RWPE1 (cell line): ENCODE results near the gene SMIM13.

Source experiments
- CTCF ChIA-PET: fragments of 350-600 bp; sonication (Branson Sonifier 250); formaldehyde crosslinking; extraction: SDS; loops from one replicate; lab custom pipeline; 2021; lab: Yijun Ruan, JAX
- POLR2A ChIA-PET: fragments of 400-600 bp; formaldehyde crosslinking; extraction: SDS; loops from one replicate; lab custom pipeline; 2020; ENCODE audit warnings: antibody characterized with exemption; ENCODE audit not compliant: low non-redundant PET; lab: Yijun Ruan, JAX
- DNase-seq: peaks from one replicate; pipeline ENCODE4 v3.0.0; 2012; ENCODE audit warnings: low spot score
- H3K27ac ChIP-seq: fragments of 450-650 bp; 2 replicates; pipeline ENCODE4 v1.5.1; 2017
- TF ChIP-seq, protein P1 (sequence below): fragments of 450-650 bp; conservative IDR thresholded peaks from 2 replicates; pipeline ENCODE4 v1.5.1; 2017; ENCODE audit warnings: low read depth, mild to moderate bottlenecking

The SMIM13 gene

GRCh38 chr6:11055127-11055627 is 38.5 kb upstream of the SMIM13 start:
- no peak overlapping the region for H3K27ac ChIP-seq
- TF ChIP-seq, protein P1, sequence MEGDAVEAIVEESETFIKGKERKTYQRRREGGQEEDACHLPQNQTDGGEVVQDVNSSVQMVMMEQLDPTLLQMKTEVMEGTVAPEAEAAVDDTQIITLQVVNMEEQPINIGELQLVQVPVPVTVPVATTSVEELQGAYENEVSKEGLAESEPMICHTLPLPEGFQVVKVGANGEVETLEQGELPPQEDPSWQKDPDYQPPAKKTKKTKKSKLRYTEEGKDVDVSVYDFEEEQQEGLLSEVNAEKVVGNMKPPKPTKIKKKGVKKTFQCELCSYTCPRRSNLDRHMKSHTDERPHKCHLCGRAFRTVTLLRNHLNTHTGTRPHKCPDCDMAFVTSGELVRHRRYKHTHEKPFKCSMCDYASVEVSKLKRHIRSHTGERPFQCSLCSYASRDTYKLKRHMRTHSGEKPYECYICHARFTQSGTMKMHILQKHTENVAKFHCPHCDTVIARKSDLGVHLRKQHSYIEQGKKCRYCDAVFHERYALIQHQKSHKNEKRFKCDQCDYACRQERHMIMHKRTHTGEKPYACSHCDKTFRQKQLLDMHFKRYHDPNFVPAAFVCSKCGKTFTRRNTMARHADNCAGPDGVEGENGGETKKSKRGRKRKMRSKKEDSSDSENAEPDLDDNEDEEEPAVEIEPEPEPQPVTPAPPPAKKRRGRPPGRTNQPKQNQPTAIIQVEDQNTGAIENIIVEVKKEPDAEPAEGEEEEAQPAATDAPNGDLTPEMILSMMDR = no peak
- POLR2A ChIA-PET = no interaction called here
- DNase-seq = no peak
- CTCF ChIA-PET = interaction anchor here (1.1 kb wide), 1 partner anchor 27 kb away, joined by 4 read pairs; no protein-coding TSS in a partner anchor

- ChIA-PET CTCF (interaction anchor here (0.8 to 1.8 kb wide), 2 partner anchors 8 to 12 kb away, joined by 4 to 9 read pairs; no protein-coding TSS in a partner anchor), POLR2A (no interaction called here)
- H3K27ac ChIP-seq = no peak overlapping the region
- TF ChIP-seq, protein P1 = no peak
- DNase-seq = no peak
Measured at GRCh38 chr6:11056871-11057270, 36.8 kb upstream of the SMIM13 start.

GRCh38 chr6:11058406-11058805 is 35.2 kb upstream of the SMIM13 start:
- CTCF ChIA-PET = no interaction called here
- TF ChIP-seq, protein P1 = no peak
- no peak for DNase-seq
- POLR2A ChIA-PET = no interaction called here
- no peak overlapping the region for H3K27ac ChIP-seq

DNA sequence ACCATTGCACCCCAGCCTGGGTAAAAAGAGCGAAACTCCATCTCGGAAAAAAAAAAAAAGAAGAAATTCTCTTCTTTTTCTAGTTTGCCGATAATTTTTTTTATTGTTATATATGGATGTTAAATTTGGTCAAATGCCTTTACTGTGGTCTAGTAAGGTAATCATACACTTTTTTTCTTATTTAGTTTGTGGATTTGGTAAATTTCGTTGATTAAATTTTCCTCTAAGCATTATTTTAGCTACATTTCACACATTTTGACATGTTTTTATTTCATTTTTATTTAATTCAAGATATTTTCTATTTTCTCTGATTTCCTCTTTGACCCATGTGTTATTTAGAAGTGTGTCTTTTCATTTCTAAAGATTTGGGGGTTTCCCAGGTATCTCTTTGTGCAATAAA is 31.6 kb upstream of the SMIM13 start:
- ChIA-PET CTCF (interaction anchor here (0.6 kb wide), 1 partner anchor 26 kb away, joined by 3 read pairs; no protein-coding TSS in a partner anchor), POLR2A (no interaction called here)
- no peak overlapping the region for H3K27ac ChIP-seq
- TF ChIP-seq, protein P1 = no peak
- DNase-seq = no peak

- POLR2A ChIA-PET = no interaction called here
- CTCF ChIA-PET = no interaction called here
Measured at GRCh38 chr6:11062715-11063114, 30.9 kb upstream of the SMIM13 start.

GRCh38 chr6:11064836-11065235 is 28.8 kb upstream of the SMIM13 start:
- ChIA-PET CTCF (interaction anchor here (0.6 to 0.8 kb wide), 2 partner anchors 8 to 225 kb away, joined by 4 read pairs; no protein-coding TSS in a partner anchor), POLR2A (no interaction called here)
- no peak overlapping the region for H3K27ac ChIP-seq
- no peak for DNase-seq
- TF ChIP-seq, protein P1 = no peak

More at GRCh38 chr6:11062715-11063114, 30.9 kb upstream of the SMIM13 start:
- TF ChIP-seq, protein P1 = no peak
- no peak overlapping the region for H3K27ac ChIP-seq
- no peak for DNase-seq
